Measurements from ENCODE around the gene CACNA2D2.
A peak's percentile ranks its signal among the peaks of the same experiment; 100 is the strongest.

GRCh38 chr3:50347187-50347813, 156.1 kb downstream of the CACNA2D2 start:
- peak in 5 of 6 experiments; percentile 39 to 78 (median 54) for TF ChIP-seq CTCF (IDR thresholded peaks at IDR 0.05)
- no peak for TF ChIP-seq POLR2A (IDR thresholded peaks at IDR 0.05)
